Psoas muscle (tissue), 8 donors: ENCODE results near the gene PIP5K1B. TPM values are rescaled to one million over a fixed set of nuclear protein-coding genes. Genes with fewer than 3 reads are reported as not detected.

ENCODE experiments used
- ATAC-seq, 4 donors: fragments of 200-7000 bp; cut with Tn5 transposase; one replicate each; pipeline ENCODE4 v1.9.1; 2020; ENCODE audit warnings: moderate library complexity in 3 of 4, mild to moderate bottlenecking in 2 of 4
- DNase-seq, 2 donors: peaks; one replicate each; pipeline ENCODE4 v3.0.0-alpha.2; 2020
- H3K27ac ChIP-seq: fragments of 200-600 bp; one replicate; pipeline ENCODE4 v1.8.0; 2022
- H3K27me3 ChIP-seq, 3 donors: fragments of 200-600 bp in 1 of 3; one replicate each; pipeline versions ENCODE4 v1.6.1 to v1.8.0; 2013 to 2022; ENCODE audit warnings: low read length in 2 of 3, mild to moderate bottlenecking in 2 of 3, moderate library complexity in 1 of 3; ENCODE audit not compliant: insufficient read depth in 3 of 3
- H3K36me3 ChIP-seq, 2 donors: fragments of 200-600 bp in 1 of 2; one replicate each; pipeline versions ENCODE4 v1.6.1 to v1.8.0; 2013 to 2022; ENCODE audit warnings: low read depth in 1 of 2, mild to moderate bottlenecking in 1 of 2, moderate library complexity in 1 of 2; ENCODE audit not compliant: insufficient read depth in 1 of 2
- H3K4me1 ChIP-seq: fragments of 200-600 bp; one replicate; pipeline ENCODE4 v1.8.0; 2022
- H3K4me3 ChIP-seq: fragments of 200-600 bp; one replicate; pipeline ENCODE4 v1.8.0; 2022; ENCODE audit warnings: mild to moderate bottlenecking
- H3K9me3 ChIP-seq: fragments of 200-600 bp; one replicate; pipeline ENCODE4 v1.8.0; 2022
- CTCF ChIP-seq: fragments of 200-600 bp; IDR thresholded peaks from one replicate; pipeline ENCODE4 v1.8.0; 2022; ENCODE audit warnings: antibody characterized with exemption
- WGBS, 3 donors: extraction: QIAGEN DNeasy Blood & Tissue Kit; methylation state at CpG; one replicate each; pipeline versions ENCODE4 v1.1.6 to v1.1.7; 2013; 5-methylcytosine and 5-hydroxymethylcytosine counted together
- intact Hi-C, 2 donors: fragments of 100-400 bp; cut with DNase I; formaldehyde crosslinking; loops; one replicate each; pipeline versions ENCODE4 v1.11.0 to v1.14.2; 2022
- polyA plus RNA-seq, 3 donors: library from polyadenylated mRNA; stranded (reverse); fragments of 200-250 nt; gene quantifications; one replicate each; pipeline ENCODE4 v1.2.3, GENCODE V29; 2013
- total RNA-seq, 4 donors: library from RNA; stranded (reverse); fragmentation: NEBNext Ultra II Directional in 2 of 4; extraction: Animal tissue kit (Norgen Biotek cat#: 25700) in 2 of 4; gene quantifications; one replicate each; pipeline versions ENCODE4 v1.2.1 to v1.2.4, GENCODE V29; 2021 to 2023
- donor health status: healthy with polysubstance abuse.
- donor health status: DM: no; HTN: no; CAD: no; lungs with moderate emphysema.
- donor health status: Bipolar disorder and iron deficiency.
- donor health status: healthy.
- donor health status: DM: yes; HTN: yes; CAD: no.
- donor health status: DM: no; HTN: no; CAD: no.
- donor health status: DM: no; HTN: no; CAD: no.
- donor health status: DM: yes; HTN: yes; CAD: no.

The PIP5K1B gene
- total and polyA plus RNA-seq, 7 donors: 0.48 to 2.5 (median 1.7) TPM

- peak overlapping the region; percentile 14 for H3K27ac ChIP-seq
- H3K27me3 ChIP-seq: no peaks in the 10 kb centered on the region
- ATAC-seq (peak in 1 of 4 donors; percentile 51), DNase-seq (no peak)
- WGBS, 3 donors: 51 to 62% (median 57%) methylated on average over 6 of the region's 6 CpGs
- no peaks in the 10 kb centered on the region for H3K36me3 ChIP-seq
- H3K4me1 ChIP-seq: peaks cover 7% of the 10 kb centered on the region
- no peaks in the 10 kb centered on the region for H3K9me3 ChIP-seq
- no peak overlapping the region for H3K4me3 ChIP-seq
- no peak for TF ChIP-seq CTCF
- intact Hi-C loops: loop anchor here in 1 of 2 donors (2.0 to 10.0 kb wide), 2 partner anchors 137 to 257 kb away; partner anchors contain the start of gene PIP5K1B
These were observed 136.4 kb downstream of the PIP5K1B start for GRCh38 chr9:68841276-68842052.

GRCh38 chr9:68842568-68842967 is 137.5 kb downstream of the PIP5K1B start:
- no peaks in the 10 kb centered on the region for H3K27me3 ChIP-seq
- TF ChIP-seq CTCF: no peak
- 81 to 83% (median 81%) methylated on average over 2 of the region's 2 CpGs for WGBS, 3 donors
- H3K27ac ChIP-seq: no peak overlapping the region
- H3K9me3 ChIP-seq: no peaks in the 10 kb centered on the region
- intact Hi-C loops: loop anchor here in 1 of 2 donors (10.0 kb wide), 1 partner anchor 138 kb away; the partner anchor contains the start of gene PIP5K1B
- no peak overlapping the region for H3K4me3 ChIP-seq
- peaks cover 7% of the 10 kb centered on the region for H3K4me1 ChIP-seq
- no peak for DNase-seq
- no peaks in the 10 kb centered on the region for H3K36me3 ChIP-seq
- no peak for ATAC-seq

GRCh38 chr9:68843239-68843638 is 138.2 kb downstream of the PIP5K1B start:
- Histone ChIP-seq H3K9me3 (no peaks in the 10 kb centered on the region), H3K36me3 (no peaks in the 10 kb centered on the region), H3K4me1 (peaks cover 7% of the 10 kb centered on the region), H3K27me3 (no peaks in the 10 kb centered on the region), H3K4me3 (no peak overlapping the region), H3K27ac (no peak overlapping the region)
- 57 to 72% (median 70%) methylated on average over 3 of the region's 3 CpGs for WGBS, 3 donors
- ATAC-seq (no peak), DNase-seq (no peak)
- intact Hi-C loops: loop anchor here in 1 of 2 donors (10.0 kb wide), 1 partner anchor 138 kb away; the partner anchor contains the start of gene PIP5K1B
- no peak for TF ChIP-seq CTCF

GRCh38 chr9:68844157-68844556 is 139.1 kb downstream of the PIP5K1B start:
- intact Hi-C loops: loop anchor here in 1 of 2 donors (10.0 kb wide), 1 partner anchor 139 kb away; the partner anchor contains the start of gene PIP5K1B
- no peak for ATAC-seq

More at GRCh38 chr9:68844157-68844556, 139.1 kb downstream of the PIP5K1B start:
- DNase-seq: no peak
- Histone ChIP-seq H3K36me3 (no peaks in the 10 kb centered on the region), H3K27me3 (no peaks in the 10 kb centered on the region), H3K27ac (no peak overlapping the region), H3K4me3 (no peak overlapping the region), H3K4me1 (peaks cover 7% of the 10 kb centered on the region), H3K9me3 (no peaks in the 10 kb centered on the region)
- no peak for TF ChIP-seq CTCF
- WGBS, 3 donors: 72 to 76% (median 76%) methylated on average over 3 of the region's 3 CpGs
